Subcutaneous adipose tissue (tissue), 4 donors: Measurements from ENCODE around the gene ZNF397. TPM values are rescaled to one million over a fixed set of nuclear protein-coding genes. Genes with fewer than 3 reads are reported as not detected.

ENCODE experiments used
- CTCF ChIP-seq: fragments of 450-650 bp; IDR thresholded peaks from one replicate; pipeline ENCODE4 v1.5.1; 2016; ENCODE audit warnings: low read depth, mild to moderate bottlenecking, control low read depth, antibody characterized with exemption, moderate library complexity
- total RNA-seq, 4 donors: library from RNA; depleted of rRNA; stranded (reverse); fragments of >200 nt; gene quantifications; one replicate each; pipeline ENCODE4 v1.1.0, GENCODE V29; 2016

The ZNF397 gene
- 10 to 100 TPM; 26.3 to 37.1 (median 30.5) TPM for total RNA-seq

GRCh38 chr18:35240664-35241447, at the start of gene ZNF397:
TSS of gene ZNF397 (plus strand) at chr18:35241034. CDS start at chr18:35242471, 1,437 bp downstream.
- no peak for TF ChIP-seq CTCF

GRCh38 chr18:35191698-35192025, 49.2 kb upstream of the ZNF397 start:
- TF ChIP-seq CTCF = no peak

- no peak for TF ChIP-seq CTCF
Measured at GRCh38 chr18:35192415-35192814, 48.4 kb upstream of the ZNF397 start.

GRCh38 chr18:35193316-35193715, 47.5 kb upstream of the ZNF397 start:
- TF ChIP-seq CTCF = no peak

- no peak for TF ChIP-seq CTCF
Measured at GRCh38 chr18:35197296-35197695, 43.5 kb upstream of the ZNF397 start.

GRCh38 chr18:35201256-35201931, 39.4 kb upstream of the ZNF397 start:
- TF ChIP-seq CTCF = no peak

GRCh38 chr18:35203067-35203466, 37.8 kb upstream of the ZNF397 start:
- no peak for TF ChIP-seq CTCF
